NCI-H345 treated with DMSO at 0.1 percent for 48 hours (cell line): ENCODE results near the gene GRM8.

ENCODE experiments used
- DNase-seq: peaks from one replicate; lab custom pipeline; 2025; ENCODE audit not compliant: unreplicated experiment; lab: John Stamatoyannopoulos, UW

The GRM8 gene

DNA sequence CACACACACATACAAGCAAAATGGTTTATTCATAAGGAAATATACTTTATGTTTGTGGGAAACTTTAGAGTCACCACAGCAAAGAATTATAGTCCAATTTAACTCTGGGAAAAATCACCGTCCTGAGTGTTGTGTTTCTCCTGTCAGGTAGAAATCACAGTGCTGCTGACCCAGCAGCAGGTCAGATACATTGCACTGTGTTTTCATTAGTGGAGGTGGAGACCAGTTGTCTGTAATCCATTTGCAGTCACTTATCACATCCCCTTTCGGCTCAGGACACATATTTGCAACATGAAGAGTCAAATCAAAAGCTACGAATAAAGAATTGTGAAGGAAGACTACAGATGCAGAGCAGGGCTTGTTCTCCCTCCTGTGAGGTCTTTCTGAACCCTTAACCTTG lies 799.6 kb downstream of the GRM8 start:
- no peak for DNase-seq

DNA sequence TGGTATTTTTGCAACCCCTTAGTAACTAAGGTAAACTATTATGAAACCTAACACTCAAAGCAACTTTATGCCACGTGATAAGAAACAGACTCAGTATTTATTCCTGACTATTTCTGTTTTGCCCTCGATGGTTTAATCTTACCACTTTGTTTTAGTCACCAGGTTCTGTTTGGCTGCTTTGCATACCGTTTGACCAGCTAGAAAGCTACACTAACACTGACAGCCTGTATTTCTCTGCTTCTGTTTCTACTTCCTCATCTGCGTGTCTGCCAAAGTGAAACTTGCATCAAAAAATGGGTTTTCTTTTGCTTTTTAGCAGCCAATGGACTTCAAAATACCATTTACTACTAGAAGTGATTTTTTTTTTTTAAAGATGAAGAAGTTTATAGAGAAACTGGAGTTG lies 802.5 kb downstream of the GRM8 start:
- DNase-seq: no peak

DNA sequence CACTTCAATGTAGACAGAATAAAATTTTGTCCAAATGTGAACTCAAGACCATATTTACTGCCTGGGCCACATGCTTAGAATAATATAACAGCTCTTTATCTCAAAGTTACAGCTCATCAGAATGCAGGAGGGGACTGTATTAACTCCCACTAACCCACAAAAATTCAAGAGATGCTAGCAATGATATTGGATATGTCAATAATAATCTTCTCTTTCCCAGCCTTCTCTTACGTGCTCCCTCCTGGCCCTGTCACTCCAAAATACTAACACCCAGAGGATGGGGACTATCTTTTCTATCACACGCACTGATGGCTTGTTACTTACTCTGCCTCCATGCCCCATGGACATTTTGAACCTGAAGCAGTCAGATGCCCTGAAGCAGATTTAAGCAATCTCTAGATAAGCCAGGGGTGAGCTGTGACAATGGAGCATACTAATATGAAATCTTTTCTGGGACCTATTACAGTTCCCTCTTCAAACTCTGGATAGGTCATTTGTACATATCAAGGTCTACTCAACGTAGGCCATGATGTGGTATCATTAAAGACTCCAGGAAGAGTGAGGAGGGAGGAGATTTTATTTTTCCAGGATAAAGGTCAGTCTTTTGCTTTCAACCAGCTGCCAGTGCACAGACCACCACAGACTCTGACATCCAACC lies 803.0 kb downstream of the GRM8 start:
- DNase-seq: no peak

DNA sequence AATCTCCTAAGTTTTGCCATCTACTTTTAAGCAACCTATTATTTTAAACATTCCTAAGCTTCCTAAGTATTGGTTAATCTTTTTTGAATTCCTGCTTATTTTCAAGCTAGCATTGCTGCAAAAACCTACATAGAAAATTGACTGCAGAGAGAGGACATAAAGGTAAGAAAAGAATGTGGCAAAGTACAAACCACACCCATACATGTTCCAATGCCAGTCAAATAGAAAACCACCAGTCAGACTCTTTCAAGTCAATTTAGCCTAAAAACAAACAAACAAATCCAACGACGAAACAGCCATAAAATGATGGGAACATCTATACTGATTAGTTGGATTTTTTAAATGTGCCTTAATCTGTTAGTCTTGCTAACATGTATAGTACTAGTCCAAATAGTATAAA lies 804.8 kb downstream of the GRM8 start:
- no peak for DNase-seq

DNA sequence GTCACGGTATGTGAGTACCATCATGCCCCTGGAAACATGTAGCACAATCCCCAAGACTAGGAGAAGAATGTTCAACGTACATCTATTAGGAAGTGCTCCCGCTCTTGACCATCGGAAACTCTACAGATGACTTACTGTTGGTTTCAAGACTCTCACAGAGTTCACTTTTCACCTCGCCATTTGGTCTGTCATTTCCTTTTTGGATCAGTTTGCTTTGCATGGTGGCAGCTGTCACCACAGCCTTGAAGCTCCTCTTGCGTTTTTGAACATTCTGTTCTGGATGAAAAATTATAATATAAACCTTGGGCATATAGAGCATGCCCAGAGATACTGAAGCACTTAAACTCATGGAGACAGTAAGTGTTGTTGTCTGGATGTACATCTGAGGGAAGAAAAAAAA lies 806.8 kb downstream of the GRM8 start:
- DNase-seq: no peak

DNA sequence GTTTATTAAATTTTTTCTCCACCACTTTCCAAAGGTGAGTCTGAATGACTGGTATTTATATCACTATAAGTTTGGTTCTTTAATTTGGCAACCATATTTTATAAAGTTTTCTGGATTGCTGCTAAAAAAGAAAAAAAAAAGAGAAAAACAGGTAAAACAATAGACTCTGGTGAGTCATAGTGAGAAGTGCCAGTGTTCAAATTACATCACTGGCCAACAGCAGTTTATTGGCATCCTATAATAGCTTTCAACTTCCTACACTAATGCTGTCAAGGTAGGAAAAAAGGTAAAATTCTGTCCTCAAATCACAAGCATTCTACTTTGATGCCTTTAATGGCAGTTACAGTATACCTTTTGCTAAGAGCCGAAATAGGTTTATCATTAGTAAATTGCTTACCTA lies 808.8 kb downstream of the GRM8 start:
- DNase-seq: no peak

DNA sequence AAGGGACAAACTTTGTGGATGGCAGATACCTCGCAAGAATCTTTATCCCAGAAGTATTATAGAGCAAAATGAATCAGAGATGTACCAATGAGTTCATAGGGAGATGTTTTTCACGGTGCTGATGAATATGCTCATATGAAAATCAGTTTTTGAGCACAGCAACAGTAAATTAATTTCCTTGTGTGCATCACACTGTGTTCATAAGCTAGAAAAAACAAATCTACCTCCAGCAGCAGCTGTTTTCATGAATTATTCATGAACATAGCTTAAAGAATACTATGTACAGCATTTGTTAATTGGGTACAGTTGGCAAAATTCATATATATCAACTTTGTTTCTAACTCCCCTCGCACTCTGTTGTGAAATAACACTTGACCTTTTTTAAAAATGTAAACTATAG lies 809.8 kb downstream of the GRM8 start:
- DNase-seq: no peak

DNA sequence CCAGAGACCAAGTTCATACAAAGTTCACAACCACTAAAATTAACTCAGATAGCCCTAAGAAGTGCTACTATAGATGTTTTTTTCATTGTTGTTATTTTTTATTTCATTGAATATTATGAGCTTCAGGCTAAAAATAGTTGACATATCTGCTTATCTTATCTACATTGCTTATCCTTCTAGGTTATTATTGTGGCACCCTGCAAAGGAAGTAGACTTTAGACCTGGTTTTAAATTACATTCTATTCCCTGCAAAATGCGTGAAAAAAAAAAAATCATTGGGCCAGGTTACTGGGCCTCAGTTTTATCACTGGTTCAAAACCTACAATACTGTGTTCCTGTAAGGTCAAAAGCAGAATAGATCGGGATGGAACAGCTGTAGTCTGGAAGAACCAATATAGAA lies 811.0 kb downstream of the GRM8 start:
- DNase-seq: no peak

DNA sequence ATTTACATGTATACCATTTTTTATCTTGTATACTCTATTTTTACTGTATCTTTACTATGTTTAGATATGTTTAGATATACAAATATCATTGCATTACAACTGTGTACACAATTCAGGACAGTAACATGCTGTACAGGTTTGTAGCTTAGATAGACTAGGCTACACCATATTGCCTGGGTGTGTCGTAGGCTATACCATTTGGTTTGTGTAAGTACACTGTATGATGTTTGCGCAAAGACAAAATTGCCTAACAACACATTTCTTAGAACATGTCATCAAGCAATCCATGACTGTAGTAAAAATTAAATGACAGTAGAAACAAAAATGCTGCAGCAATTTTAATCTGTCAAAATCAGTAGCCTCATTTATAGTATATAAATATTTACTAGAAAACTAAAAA lies 812.2 kb downstream of the GRM8 start:
- no peak for DNase-seq

DNA sequence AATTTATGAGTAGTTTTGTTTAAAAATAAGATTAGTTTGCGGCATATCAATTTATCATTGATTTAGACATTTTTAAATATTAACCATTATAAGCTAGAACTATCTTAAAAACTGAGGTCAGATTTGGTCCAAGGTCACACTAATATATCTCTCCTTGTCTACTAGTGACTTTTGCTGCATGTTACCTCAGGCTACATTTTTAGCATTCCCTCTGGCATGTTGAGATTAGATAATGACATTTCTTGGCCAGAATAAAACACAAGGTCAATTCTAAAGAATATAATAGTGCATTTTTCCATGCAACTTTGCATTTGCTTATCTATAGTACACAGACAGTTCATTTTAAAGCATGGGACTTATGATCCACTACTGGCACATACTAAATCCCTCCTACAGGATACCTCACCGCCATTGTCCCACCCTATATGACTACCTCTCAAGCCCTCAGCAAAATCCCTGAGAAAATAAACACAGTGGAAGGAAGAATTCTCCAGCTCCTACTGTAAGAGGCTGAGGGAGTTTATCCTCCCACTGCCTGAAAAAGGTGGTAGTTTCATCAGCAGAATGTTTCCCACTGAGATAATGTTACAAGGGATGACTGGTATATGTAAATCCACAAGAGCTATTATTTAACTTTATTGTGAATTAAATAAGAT lies 816.4 kb downstream of the GRM8 start:
- DNase-seq: no peak

DNA sequence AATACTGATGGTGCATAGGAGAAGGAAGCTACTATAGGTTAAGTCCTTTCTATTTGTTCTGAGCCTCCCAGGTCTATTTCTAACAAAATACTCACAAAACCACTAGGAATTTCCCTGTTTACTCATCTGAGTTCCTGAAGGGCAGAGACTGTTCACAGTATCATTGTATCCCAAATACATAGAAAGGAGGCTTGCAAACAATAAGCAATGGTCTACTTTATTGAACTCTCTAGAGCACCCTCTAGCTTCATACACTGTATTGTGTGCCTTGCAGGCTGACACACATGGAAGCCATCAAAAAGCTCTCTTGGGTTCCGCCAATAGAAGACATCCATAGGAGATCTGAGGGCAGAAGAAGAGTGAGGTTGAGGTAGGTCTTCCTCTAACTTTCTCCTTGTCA lies 826.1 kb downstream of the GRM8 start:
- no peak for DNase-seq

DNA sequence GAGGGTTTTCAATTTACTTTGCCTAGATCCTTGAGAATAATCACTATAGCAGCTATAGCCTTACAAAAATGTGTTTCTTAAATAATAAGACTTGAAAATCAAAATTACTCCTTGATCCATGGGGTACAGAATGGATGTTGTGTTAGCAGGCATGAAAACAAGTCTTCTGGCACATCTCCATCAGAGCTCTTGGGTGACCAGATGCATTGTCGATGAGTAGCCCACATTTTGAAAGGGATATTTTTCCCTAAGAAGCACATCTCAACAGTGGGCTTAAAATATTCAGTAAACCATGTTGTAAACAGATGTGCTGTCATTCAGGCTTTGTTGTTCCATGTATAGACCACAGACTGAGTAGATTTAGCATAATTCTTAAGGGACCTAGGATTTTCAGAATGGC lies 827.8 kb downstream of the GRM8 start:
- DNase-seq: no peak

DNA sequence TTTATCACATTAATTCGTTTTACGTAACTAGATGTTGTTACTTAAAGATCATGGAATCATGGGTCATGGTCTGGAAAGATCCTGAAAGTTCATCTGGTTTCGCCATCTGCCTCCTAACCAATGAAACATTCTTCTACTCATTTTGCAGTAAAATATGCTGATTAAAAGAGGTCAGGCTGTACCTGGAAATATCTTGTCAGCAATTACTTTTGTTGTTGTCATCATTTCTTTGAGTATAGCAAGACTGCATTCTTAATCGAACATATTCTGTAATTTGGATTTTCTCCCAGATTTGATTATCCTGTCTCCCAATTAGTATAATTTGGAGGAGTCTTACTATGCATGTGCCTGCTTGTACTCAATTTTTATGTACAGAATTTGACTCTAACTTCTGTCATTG lies 833.7 kb downstream of the GRM8 start:
- DNase-seq: no peak

DNA sequence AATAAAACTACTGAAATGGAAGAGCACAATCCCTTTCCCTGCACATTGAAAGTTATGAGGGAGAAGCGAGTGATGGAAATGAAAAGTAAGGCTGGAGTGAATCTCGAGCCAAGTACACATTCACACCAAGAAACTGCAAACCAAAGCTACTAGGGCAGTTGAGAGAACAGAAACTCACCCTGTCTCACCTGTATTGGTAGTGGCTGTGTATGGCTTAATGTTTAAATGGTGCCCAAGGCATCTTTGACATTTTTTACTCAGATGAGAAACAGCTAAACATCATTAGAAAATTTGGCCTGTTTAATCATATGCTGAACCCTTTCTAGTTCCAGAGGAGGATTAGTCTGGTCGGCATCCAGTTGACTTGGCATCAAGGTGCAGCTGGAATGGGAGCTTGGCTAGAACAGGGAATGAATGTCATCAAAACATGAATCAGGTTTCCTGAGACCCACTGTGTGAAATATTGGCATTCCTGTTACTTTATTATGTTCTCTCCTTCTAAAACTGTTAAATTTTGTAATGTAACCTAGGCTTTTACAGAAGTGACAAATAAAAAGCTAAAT lies 840.8 kb downstream of the GRM8 start:
- DNase-seq: no peak

DNA sequence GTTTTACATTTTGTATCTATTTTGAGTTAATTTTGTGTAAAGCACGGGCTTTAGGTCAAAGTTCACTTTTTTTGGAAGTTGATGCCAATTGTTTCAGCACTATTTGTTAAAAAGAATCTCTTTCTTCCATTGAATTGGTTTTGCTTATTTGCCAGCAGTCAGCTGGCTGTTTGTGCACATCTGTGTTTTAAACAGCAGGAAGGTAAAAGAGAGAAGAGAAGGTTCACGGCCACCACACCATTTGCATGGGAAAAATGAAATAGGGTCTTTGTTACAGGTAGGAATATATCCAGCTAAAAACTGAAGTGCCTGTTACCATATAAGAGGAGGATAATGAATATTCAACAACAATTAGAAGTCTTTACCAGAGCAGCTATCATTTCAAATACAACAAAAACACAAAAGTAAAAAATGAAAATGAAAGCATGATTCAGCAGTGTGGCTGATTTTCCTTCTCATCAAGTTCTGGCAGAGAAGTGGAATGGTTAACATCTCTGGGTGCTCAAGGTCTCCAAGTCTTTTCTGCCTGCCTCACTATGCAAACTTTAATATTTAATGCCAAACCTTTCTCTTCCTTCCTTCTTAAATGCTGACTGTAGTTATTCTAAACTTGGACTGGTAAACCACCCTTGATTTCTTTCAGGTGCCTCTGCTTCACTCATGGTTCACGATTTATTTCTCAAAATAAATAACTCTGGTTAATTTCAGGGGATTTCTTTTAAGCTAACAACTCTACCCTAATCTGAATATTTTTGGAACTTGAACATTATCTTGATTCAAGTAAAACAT lies 841.5 kb downstream of the GRM8 start:
- DNase-seq: no peak

DNA sequence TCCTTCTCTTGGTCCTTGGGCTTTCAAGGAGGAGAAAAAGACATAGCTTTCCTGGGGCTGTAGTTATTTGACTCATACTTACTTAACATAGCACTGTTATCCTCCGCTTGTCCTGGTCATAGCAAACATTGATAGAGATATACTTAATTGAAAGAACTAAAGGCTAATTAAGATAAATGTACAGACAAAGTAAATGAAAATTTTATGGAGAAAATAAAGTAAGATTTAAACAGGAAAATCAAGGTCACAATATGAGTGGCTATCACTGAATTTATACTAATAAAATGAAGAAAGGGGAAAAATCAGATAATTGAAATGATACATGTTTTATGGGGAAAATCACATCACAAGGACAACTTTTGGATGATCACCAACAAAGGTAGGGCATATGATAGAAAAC lies 849.7 kb downstream of the GRM8 start:
- DNase-seq: no peak

DNA sequence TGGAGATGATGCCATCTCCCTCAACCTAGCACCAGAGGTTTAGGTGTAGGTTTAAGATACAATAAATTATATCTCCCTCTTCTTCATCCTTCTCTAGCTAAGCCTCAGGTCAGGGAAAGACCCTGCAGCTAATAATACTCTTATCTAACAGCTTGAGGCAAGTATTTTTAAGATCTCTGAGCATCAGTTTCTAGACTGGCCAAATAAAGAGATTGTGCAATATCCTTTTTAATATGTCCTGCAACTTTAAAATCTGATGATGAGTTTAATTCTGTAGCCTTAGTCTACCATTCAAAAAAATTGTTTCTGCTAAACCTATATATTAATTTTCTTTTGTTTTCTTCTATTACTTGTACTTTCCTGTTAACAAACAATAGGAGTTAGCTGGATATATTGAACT lies 850.8 kb downstream of the GRM8 start:
- DNase-seq: no peak

DNA sequence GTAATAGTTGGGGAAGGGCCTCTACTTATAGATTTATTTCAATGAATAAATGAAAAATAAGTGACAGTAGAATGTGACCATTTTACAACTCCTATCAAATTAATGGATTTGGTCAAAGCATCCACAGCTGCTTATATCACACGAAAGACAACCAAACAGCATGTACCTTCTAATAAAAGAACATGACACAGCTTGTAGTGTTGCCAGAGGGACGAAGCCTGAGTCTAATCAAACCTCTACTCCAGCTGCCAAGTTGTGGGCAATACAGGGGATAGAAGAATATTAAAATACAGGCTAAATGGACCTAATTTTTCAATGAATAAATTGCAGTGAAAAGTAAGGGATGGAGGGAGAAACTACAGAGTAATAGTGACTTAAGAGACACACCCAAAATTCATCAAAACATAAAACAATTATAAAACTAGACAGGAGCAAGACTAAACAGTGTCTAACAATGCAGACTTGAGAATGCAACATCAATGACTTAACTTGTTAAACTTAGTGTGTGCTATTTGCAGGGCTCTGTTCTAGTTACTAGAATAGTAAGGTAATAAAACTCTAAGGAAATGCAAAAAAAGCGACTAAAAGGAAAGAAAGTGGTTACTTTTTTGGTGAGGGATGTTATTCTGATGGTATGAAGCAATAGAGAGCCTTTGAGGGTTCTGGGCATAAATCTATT lies 853.8 kb downstream of the GRM8 start:
- no peak for DNase-seq

DNA sequence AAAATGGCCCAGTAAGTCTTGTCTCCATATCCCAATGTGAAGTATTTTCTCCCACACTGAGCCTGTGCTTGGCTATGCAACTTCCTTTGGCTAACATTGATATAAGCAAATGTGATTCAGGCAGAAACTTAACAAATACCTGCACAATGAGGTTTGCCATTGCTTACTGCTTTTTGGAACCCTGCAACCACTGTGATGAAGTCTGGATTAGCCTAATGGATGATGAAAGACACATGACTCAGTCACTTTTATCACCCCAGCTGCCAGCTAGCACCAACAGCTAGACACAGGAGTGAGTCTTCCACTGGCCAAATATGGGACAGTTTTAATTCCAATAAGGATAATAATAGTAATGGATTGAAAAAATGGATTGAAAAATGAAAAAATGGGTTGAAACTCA lies 854.5 kb downstream of the GRM8 start:
- no peak for DNase-seq

DNA sequence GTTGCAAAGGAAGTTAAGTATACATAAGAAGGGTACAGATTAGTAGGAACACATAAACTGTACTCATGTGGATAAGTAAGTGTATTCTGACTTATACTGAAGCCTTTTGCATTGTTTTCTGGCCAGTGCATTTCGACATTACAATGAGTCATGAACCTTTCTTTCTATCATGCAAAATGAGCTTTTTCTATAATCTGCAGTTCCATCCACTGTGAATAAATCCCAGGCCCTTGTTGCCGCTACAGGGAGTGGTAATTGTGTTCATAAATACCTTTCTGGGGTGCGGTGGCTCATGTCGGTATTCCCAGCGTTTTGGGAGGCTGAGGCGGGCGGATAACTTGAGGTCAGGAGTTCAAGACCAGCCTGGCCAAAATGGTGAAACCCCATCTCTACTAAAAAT lies 858.3 kb downstream of the GRM8 start:
- DNase-seq: no peak
